Measurements from ENCODE around the gene PMPCA. TPM values are rescaled to one million over a fixed set of nuclear protein-coding genes. Genes with fewer than 3 reads are reported as not detected.

PMPCA gene
- total RNA-seq, 2 donors from 2014 or later, result 49.4 to 66.1 TPM

- ATAC-seq (no peak), DNase-seq (no peak)
- intact Hi-C loops (cut with DNase I), result no loop called here
Measured at GRCh38 chr9:136429075-136429628, 18.7 kb downstream of the PMPCA start.

DNA sequence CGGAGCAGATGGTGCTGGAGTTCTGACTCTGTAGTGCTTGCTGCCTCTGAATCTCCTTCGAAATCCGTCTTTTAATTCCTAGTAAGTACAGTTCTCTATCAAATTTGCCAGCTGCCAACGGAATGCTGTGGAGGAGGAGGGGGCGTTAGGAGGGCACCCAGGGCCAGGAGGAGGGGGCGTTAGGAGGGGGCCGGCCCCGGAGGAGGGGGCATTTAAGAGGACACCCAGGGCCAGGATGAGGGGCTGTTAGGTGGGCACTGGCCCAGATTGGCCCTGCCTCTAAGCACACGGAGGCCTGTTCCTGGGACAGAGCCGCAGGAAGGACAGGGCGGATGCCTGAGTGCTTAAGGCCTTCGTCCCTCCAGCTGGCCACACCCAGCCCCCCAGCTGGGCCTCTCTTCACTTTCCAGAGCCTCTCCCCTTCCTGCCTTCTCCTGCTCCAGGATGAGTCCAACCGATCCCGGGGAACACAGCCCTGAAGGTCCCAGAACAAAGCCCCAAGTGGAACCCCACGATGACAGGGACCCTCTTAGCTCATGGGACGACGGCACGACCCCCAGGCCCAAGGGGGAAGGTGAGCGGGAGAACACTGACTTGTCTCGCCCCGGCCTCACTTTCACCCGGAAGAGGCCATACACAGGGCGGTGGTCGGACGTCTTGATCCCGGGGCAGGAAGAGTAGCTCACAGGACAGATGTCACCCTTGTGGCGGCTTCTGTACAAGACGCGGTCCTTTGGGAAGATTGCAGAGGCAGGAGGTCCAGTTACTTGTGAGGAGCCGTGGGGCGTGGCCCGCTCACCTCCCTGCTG, 19.4 kb downstream of the PMPCA start:
- no peak for ATAC-seq
- DNase-seq, result no peak
- intact Hi-C loops (cut with DNase I), result no loop called here

GRCh38 chr9:136430588-136431234, 20.3 kb downstream of the PMPCA start:
- intact Hi-C loops (cut with DNase I), result no loop called here
- DNase-seq (no peak), ATAC-seq (no peak)

DNA sequence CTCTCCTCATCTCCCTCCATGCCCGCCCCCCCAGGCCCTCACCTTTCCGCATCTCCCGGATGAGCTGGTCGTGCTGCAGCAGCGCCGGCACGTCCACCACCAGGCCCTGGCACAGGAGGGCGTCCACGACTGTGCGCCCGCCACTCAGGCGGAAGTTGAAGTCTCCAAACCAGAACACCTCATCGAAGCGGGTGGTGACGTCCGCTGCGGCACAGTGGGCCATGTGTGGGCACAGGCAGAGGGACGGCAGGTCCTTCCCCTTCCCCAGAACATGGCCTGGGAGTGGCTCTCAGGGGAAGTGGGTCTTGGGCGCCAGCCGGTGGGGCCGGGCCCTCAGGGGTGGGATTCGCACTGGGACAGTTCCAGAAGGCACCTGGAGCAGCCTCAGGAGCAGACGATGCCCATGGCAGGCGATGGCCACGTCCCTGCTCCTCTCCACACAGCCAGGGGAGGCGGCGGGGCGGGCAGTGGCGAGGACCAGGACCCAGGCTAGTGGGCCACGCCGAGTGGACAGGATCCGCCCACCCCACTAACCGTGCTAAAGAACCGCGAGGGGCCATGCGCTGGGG, 21.4 kb downstream of the PMPCA start:
- DNase-seq (no peak), ATAC-seq (no peak)
- intact Hi-C loops (cut with DNase I), result no loop called here

GRCh38 chr9:136432591-136432990, 22.1 kb downstream of the PMPCA start:
- ATAC-seq (no peak), DNase-seq (no peak)
- intact Hi-C loops (cut with DNase I), result no loop called here

DNA sequence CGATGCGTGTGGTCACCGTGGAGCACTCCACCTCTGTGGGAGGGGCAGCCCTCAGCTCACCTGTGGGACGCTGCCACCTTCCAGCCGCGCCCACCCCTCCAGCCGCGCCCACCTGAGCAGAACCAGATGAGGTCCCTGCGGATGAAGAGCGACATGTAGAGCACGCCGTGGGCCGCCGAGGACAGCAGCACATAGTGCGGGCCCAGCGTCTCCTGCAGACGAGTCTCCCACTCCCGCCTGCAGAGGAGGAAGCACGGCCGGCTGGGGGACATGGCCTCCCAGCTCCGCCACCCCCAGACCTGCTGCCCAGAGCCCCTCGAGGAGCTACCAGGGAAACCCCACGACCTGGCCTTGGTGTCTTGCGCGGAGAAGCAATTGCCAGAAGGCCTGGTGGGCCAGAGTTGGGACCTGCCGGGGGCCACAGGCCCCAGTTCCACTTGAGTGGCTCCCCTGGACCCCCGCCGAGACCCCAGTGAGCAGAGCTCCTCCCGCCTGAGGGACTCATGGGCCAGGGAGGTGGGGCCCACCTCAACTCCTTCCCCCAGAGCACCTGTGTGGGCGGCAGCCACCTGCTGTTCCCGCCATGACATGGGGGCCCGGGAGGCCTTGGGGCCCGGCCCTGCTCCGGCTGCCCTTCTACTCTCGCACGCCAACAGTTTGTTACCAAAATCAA, 22.7 kb downstream of the PMPCA start:
- DNase-seq, result no peak
- intact Hi-C loops (cut with DNase I), result no loop called here

GRCh38 chr9:136433849-136434579, 23.6 kb downstream of the PMPCA start:
- ATAC-seq, result no peak
- DNase-seq, result no peak
- intact Hi-C loops (cut with DNase I), result no loop called here

More for the DNA sequence above, 22.7 kb downstream of the PMPCA start:
- ATAC-seq, result no peak

DNA sequence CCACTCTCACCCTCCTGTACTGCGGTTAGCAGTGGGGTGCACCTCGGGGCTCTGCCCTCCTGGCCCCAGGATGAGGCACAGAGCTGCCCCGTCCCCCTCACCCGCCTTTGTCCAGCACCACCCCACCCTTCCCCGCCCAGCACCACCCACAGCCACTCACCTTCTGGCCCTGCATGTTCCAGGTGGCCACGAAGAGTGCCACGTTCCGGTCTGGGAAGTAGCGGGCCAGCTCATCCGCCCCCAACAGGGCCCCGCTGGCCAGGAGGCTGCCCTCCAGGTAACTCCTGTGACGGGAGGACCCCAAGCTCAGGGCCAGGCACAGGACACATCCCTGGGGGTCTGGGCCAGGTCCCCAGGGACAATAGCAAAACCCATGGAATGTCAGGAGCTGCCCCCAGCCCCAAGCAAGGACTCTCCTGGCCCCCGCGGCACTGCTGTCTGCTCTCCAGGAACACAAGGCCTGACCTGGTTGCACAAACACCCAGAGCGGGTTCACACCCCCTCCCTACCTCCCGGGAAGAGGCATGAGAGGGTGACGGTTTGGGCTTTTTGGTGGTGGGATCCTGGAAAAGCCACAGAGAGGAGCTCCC, 24.2 kb downstream of the PMPCA start:
- ATAC-seq (no peak), DNase-seq (no peak)
- intact Hi-C loops (cut with DNase I), result no loop called here

- intact Hi-C loops (cut with DNase I), result no loop called here
- DNase-seq (no peak), ATAC-seq (no peak)
Measured at GRCh38 chr9:136436055-136436634, 25.7 kb downstream of the PMPCA start.

- no peak for DNase-seq
- intact Hi-C loops (cut with DNase I), result no loop called here
- no peak for ATAC-seq
Measured at GRCh38 chr9:136437430-136437829, 27.0 kb downstream of the PMPCA start.

DNA sequence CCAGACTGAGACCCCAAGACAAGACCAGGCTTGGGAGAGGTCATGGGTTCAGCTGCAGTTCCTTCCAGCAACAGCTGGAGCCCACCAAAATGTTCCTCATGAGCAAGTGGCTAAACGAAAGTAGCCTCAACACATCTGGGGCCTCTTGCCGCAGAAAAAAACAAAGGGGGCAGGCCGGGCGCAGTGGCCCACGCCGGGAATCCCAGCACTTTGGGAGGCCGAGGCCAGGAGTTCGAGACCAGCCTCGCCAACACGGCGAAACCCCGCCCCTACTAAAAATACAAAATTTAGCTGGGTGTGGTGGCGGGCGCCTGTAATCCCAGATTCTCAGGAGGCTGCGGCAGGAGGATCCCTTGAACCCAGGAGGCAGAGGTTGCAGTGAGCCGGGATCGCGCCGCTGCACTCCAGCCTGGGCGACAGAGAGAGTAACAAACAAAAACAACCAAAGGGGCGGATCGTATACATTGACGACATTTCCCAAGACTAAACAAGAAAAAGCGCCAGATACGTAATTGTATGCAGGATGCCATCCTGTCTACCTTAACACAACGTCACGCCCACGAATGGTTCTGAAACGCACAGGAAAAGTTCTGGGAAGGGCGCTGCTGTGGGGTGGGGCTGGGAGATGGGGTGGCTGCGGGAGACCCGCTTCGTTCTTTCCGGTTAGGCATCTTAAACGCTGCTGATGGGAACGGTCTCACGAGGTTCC, 27.5 kb downstream of the PMPCA start:
- DNase-seq, result no peak
- ATAC-seq, result no peak
- intact Hi-C loops (cut with DNase I), result no loop called here

- intact Hi-C loops (cut with DNase I), result no loop called here
- no peak for DNase-seq
Measured at GRCh38 chr9:136438548-136439480, 28.4 kb downstream of the PMPCA start.

GRCh38 chr9:136439481-136440408, 29.3 kb downstream of the PMPCA start, which contains the start of gene INPP5E:
TSS of gene INPP5E (minus strand) at chr9:136439845. CDS start at chr9:136439419, 426 bp downstream.
- DNase-seq (peak; percentile 74), ATAC-seq (peak; percentile 87 to 92)
- intact Hi-C loops (cut with DNase I), result no loop called here

More at GRCh38 chr9:136438548-136439480, 28.4 kb downstream of the PMPCA start:
- ATAC-seq, result peak; percentile 45 to 50

DNA sequence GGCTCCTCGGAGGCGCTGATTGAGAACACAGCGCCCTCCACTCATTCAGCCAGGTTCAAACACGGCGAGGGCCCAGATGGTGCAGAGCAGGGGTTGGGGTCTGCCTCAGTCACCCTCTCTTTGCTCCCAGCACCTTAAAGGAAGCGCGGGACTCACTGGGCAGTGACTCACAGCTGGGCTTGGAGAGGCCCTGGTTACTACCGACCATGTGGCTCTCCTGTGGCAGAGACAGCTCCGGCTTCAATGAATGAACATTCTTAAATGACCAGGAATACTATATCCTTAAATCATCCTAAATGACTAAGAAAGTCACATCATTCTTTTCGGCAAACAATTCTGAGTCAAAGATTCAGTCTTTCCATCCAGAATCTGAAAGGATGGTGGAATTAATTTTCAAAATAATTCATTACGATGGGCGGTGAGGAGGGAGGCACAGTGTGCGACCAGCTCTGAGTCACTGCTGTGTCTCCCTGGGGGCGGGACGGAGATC, 30.8 kb downstream of the PMPCA start:
- intact Hi-C loops (cut with DNase I), result no loop called here
- DNase-seq (no peak), ATAC-seq (no peak)

DNA sequence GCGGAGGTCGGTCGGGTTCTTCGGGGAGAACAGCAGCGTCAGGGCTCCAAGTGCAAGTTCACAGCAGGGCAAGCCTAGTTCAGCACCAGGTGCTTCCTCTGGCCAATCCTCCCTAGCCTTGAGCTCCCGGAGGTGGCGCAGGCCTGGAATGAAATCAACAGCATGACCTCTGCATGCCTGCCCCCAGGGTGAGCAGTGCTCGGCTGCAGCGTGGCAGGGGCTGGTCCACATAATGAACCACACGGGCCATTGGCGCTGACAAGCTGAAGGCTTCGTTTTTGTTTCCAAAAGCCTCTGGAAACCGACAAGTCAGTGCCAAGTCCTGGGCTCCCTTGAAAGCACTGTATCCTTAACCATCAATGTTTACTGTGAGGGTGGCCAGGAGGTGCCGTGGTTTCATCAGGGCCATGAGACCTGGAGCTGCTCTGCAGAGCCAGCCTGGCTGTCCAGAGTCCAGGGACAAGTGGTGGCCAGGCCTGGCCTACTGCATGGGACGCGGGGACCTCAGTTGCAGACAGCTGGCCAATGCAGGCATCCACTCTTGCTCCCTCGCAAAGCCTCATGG, 31.3 kb downstream of the PMPCA start:
- intact Hi-C loops (cut with DNase I), result no loop called here
- ATAC-seq (no peak), DNase-seq (no peak)
